GM21529 (cell line): ENCODE data around the gene GPX6.
"Not testable (repeated sequence)": the region's sequence is repeated elsewhere in the genome, so short reads cannot be mapped to it uniquely, and the experiment has no call there.

ENCODE experiments used
- ATAC-seq: cut with Tn5 transposase; IDR thresholded peaks from one replicate; pipeline ENCODE4 v1.9.1; 2021; ENCODE audit not compliant: unreplicated experiment

Gene GPX6

GRCh38 chr6:28486533-28486932 lies 29.1 kb downstream of the GPX6 start:
- no peak for ATAC-seq

- no peak for ATAC-seq
These were observed 30.1 kb downstream of the GPX6 start for GRCh38 chr6:28485482-28485881.

DNA sequence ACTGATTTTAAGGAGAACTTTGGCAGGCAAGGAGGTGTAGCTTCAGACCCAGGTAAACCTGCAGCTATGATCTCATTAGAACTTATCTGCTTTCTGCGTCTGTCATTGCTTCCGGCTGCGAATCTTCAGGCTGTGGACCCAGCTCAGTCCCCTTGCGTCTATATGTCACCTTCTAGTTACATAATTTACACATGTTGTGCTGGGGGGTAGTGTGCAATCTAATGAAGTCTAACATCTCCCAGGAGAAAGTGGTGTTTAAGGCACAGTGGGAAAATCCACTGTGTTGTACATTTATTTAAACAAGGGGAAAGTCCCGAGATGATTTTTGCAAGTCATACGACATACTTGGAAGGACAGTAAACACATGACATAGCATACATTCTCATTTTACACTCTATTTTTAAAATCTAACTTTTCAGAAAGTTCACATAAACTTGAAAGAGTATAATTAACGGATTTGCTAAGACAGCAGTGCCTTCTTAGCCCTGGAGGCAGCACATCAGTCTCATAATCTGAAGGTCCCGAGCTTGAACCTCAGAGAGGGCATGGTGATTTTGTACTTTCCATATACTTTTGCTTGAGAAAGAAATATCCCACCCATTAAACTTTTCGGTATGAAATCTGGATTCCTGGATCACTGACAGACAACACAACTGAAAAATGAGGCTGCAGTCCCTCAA lies 35.2 kb downstream of the GPX6 start:
- ATAC-seq = no peak

- ATAC-seq = no peak
These were observed 37.1 kb downstream of the GPX6 start for GRCh38 chr6:28478518-28478917.

- ATAC-seq = peak; percentile 65
These were observed 41.0 kb downstream of the GPX6 start for GRCh38 chr6:28474441-28475219.

- ATAC-seq = not testable (repeated sequence)
These were observed 46.3 kb downstream of the GPX6 start for GRCh38 chr6:28469153-28469745.

- no peak for ATAC-seq
These were observed 47.5 kb downstream of the GPX6 start for GRCh38 chr6:28468056-28468455.

DNA sequence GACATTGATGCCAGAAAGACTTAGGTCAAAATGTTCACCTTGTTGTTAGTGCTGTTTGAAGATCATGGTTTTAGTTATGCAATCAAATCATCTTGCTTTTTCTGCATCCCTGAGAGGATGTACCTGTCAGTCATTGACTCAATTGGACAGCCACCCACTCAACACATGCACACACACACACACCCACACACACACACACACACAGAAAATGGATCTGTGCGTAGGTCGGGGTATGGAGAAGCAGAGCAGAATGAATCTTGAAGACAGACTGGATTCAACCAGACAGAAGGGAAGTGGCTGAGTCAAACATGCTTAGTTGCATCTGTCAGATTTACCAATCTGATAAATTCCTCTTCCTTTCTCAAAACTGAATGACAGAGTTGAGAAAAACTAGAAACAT lies 53.2 kb downstream of the GPX6 start:
- ATAC-seq = no peak

GRCh38 chr6:28458568-28458967 lies 57.0 kb downstream of the GPX6 start:
- no peak for ATAC-seq
